ENCODE measurements around the gene CCR6. TPM values are rescaled to one million over a fixed set of nuclear protein-coding genes. Genes with fewer than 3 reads are reported as not detected.

The CCR6 gene
- total and polyA plus RNA-seq, 4 donors: 0.16 to 0.39 (median 0.32) TPM

- DNase-seq (no peak), ATAC-seq (ENCODE audit: insufficient read depth, low FRiP score) (peak; percentile 19)
- H3K27me3 ChIP-seq (ENCODE audit: control insufficient read depth in 3 of 3, insufficient read depth in 3 of 3, low read length in 2 of 3): no peaks in the 10 kb centered on the region
- H3K27ac ChIP-seq (ENCODE audit: low read depth in 1 of 2, low read length in 1 of 2): no peak overlapping the region
- TF ChIP-seq CTCF (IDR thresholded peaks at IDR 0.05; ENCODE audit: control extremely low read depth, extremely low read depth): no peak
- no peaks in the 10 kb centered on the region for H3K9me3 ChIP-seq (ENCODE audit: control insufficient read depth in 4 of 4, insufficient read depth in 3 of 4, low read length in 3 of 4)
- 43 to 61% methylated on average over 28 of the region's 28 CpGs for WGBS, 2 donors
- H3K4me3 ChIP-seq: no peak overlapping the region
- H3K4me1 ChIP-seq (ENCODE audit: control insufficient read depth in 5 of 5, insufficient read depth in 5 of 5, low read length in 5 of 5): no peaks in the 10 kb centered on the region
- no peaks in the 10 kb centered on the region for H3K36me3 ChIP-seq (ENCODE audit: control insufficient read depth in 4 of 4, insufficient read depth in 4 of 4, low read length in 4 of 4)
- H3K9ac ChIP-seq (ENCODE audit: insufficient read depth in 1 of 2, low read length in 2 of 2): no peak overlapping the region
Measured at GRCh38 chr6:167093922-167094432, 28.9 kb upstream of the CCR6 start.

- no peak for ATAC-seq (ENCODE audit: insufficient read depth, low FRiP score)
- no peak overlapping the region for H3K27ac ChIP-seq (ENCODE audit: low read depth in 1 of 2, low read length in 1 of 2)
- H3K9me3 ChIP-seq (ENCODE audit: control insufficient read depth in 4 of 4, insufficient read depth in 3 of 4, low read length in 3 of 4): no peaks in the 10 kb centered on the region
- DNase-seq: peak in 1 of 3 donors; percentile 29
- H3K4me1 ChIP-seq (ENCODE audit: control insufficient read depth in 5 of 5, insufficient read depth in 5 of 5, low read length in 5 of 5): no peaks in the 10 kb centered on the region
- no peak overlapping the region for H3K9ac ChIP-seq (ENCODE audit: insufficient read depth in 1 of 2, low read length in 2 of 2)
- WGBS, 2 donors: 63 to 65% methylated on average over 12 of the region's 12 CpGs
- H3K36me3 ChIP-seq (ENCODE audit: control insufficient read depth in 4 of 4, insufficient read depth in 4 of 4, low read length in 4 of 4): no peaks in the 10 kb centered on the region
- TF ChIP-seq CTCF (IDR thresholded peaks at IDR 0.05; ENCODE audit: control extremely low read depth, extremely low read depth): no peak
- H3K27me3 ChIP-seq (ENCODE audit: control insufficient read depth in 3 of 3, insufficient read depth in 3 of 3, low read length in 2 of 3): no peaks in the 10 kb centered on the region
- H3K4me3 ChIP-seq: no peak overlapping the region
Measured at GRCh38 chr6:167094436-167094819, 28.5 kb upstream of the CCR6 start.

- no peak for TF ChIP-seq CTCF (IDR thresholded peaks at IDR 0.05; ENCODE audit: control extremely low read depth, extremely low read depth)
- no peak overlapping the region for H3K4me3 ChIP-seq
- 65 to 68% methylated on average over 4 of the region's 4 CpGs for WGBS, 2 donors
- DNase-seq (no peak), ATAC-seq (ENCODE audit: insufficient read depth, low FRiP score) (no peak)
- no peaks in the 10 kb centered on the region for H3K36me3 ChIP-seq (ENCODE audit: control insufficient read depth in 4 of 4, insufficient read depth in 4 of 4, low read length in 4 of 4)
- H3K27me3 ChIP-seq (ENCODE audit: control insufficient read depth in 3 of 3, insufficient read depth in 3 of 3, low read length in 2 of 3): no peaks in the 10 kb centered on the region
- no peak overlapping the region for H3K27ac ChIP-seq (ENCODE audit: low read depth in 1 of 2, low read length in 1 of 2)
- H3K9ac ChIP-seq (ENCODE audit: insufficient read depth in 1 of 2, low read length in 2 of 2): no peak overlapping the region
- H3K9me3 ChIP-seq (ENCODE audit: control insufficient read depth in 4 of 4, insufficient read depth in 3 of 4, low read length in 3 of 4): no peaks in the 10 kb centered on the region
- H3K4me1 ChIP-seq (ENCODE audit: control insufficient read depth in 5 of 5, insufficient read depth in 5 of 5, low read length in 5 of 5): no peaks in the 10 kb centered on the region
Measured at GRCh38 chr6:167094820-167095637, 27.9 kb upstream of the CCR6 start.

All from lung (tissue), 12 donors.